ENCODE measurements around the gene ABR. TPM values are rescaled to one million over a fixed set of nuclear protein-coding genes. Genes with fewer than 3 reads are reported as not detected.

ABR gene
- total and polyA plus RNA-seq, 2 of the 8 experiments (the other 6 are each of a cell fraction or from before 2014, with no cell fraction given), result 44.8 to 47.2 TPM

DNA sequence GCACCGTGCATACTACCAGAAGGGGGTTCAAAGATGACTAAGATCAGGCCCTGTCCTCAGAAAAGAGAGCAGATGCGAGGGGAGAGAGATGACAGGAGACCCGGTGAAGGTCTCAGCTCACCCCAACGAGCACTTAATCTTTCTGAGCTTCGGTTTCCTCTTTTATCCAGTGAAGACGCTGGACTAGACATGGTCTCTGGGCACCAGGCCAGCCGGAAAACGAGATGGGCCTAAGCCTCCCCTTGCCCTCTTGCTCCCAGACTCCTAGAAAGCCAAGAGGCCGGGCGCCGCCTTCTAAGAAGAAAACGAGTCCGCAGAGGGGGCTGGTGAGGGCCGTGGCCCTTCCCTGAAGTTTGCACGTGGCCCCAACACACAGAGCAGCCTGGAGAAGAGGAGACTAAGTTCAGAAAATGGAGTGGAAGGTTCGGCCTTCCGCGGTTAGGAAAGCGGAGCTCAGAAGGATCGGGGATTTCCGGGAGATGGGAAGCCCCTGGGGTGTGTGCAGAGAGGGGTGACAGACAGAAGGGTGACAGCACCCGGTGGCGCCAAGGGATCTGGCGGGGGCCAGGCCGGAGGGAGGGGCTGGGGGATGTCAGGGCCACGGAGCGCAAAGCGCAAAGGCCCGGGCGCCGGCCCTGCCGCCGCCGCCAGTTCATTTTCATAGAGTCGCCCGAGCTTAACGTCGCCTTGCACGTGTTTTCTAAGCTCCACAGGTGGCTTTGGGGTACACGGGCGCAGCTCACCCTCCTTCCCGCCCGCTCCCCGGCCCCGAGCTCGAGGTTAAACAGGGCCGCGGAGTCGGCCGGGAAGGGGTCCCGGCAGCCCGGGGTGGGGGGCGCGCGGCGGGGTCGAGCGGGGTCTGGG lies 48.4 kb upstream of the ABR start:
- ChIA-PET POLR2A (ENCODE audit: partially characterized antibody) (interaction anchor here (0.6 to 1.6 kb wide), 5 partner anchors 12 to 254 kb away, joined by 3 to 5 read pairs (median 3); partner anchors contain the start of gene BHLHA9), CTCF (ENCODE audit: partially characterized antibody) (interaction anchor here (0.8 to 2.0 kb wide), 4 partner anchors 21 to 41 kb away, joined by 3 to 9 read pairs (median 3); no protein-coding TSS in a partner anchor)
- H3K9ac ChIP-seq (replicated peaks in 1 of 4; ENCODE audit: extremely low read depth in 1 of 4, low read depth in 3 of 4, low read length in 3 of 4), result no peak overlapping the region
- H2BK12ac ChIP-seq (ENCODE audit: low read depth, low read length), result no peak overlapping the region
- H2BK5ac ChIP-seq (ENCODE audit: low read depth, low read length), result no peak overlapping the region
- H4K91ac ChIP-seq (replicated peaks; ENCODE audit: insufficient read length, low read length), result no peak overlapping the region
- H2AFZ ChIP-seq (ENCODE audit: low read length), result no peak overlapping the region
- peak overlapping the region; percentile 59 to 90 for H3K4me2 ChIP-seq (ENCODE audit: insufficient read depth in 1 of 2, low read depth in 2 of 2, low read length in 2 of 2)
- peaks cover 0 to 11% (median 0%) of the 10 kb centered on the region in 4 experiments; a peak in 1 of 8 replicates for H3K36me3 ChIP-seq (ENCODE audit: control insufficient read depth in 2 of 4, insufficient read depth in 4 of 4, low read length in 3 of 4)
- H2AK5ac ChIP-seq (ENCODE audit: low read depth, low read length), result no peak overlapping the region
- no peak overlapping the region for H2BK120ac ChIP-seq (replicated peaks; ENCODE audit: low read depth, low read length)
- no peak overlapping the region for H3K23ac ChIP-seq (ENCODE audit: insufficient read length)
- H3K23me2 ChIP-seq (ENCODE audit: low read depth, low read length), result peaks cover 3% of the 10 kb centered on the region
- no peak overlapping the region for H4K5ac ChIP-seq (ENCODE audit: insufficient read length, low read depth, low read length)
- no peaks in the 10 kb centered on the region for H3K79me1 ChIP-seq (ENCODE audit: low read depth, low read length)
- H3K14ac ChIP-seq (ENCODE audit: insufficient read length), result no peak overlapping the region
- peak overlapping the region in 2 of 4 experiments; percentile 3 to 65; a peak in 5 of 8 replicates for H3K4me3 ChIP-seq (ENCODE audit: extremely low read depth in 1 of 4, insufficient read depth in 2 of 4, low read depth in 3 of 4, low read length in 4 of 4)
- H3K4me1 ChIP-seq (replicated peaks in 1 of 4; ENCODE audit: control insufficient read depth in 3 of 4, insufficient read depth in 4 of 4, low read length in 3 of 4), result peaks cover 0 to 4% (median 0%) of the 10 kb centered on the region in 4 experiments; a peak in 3 of 7 replicates
- no peak for FAIRE-seq
- peak overlapping the region; percentile 82; the same call in 1 of the 2 replicates for H4K8ac ChIP-seq (ENCODE audit: extremely low read depth, insufficient read depth, low read length)
- H3K56ac ChIP-seq (replicated peaks; ENCODE audit: insufficient read length, low read depth, low read length), result no peak overlapping the region
- peaks cover 0 to 3% of the 10 kb centered on the region in 2 experiments; a peak in 1 of 4 replicates for H3K9me3 ChIP-seq (ENCODE audit: insufficient read depth in 2 of 2, low read depth in 1 of 2, low read length in 1 of 2)
- H4K20me1 ChIP-seq (replicated peaks in 1 of 2; ENCODE audit: control insufficient read depth in 1 of 2, insufficient read depth in 2 of 2, low read length in 2 of 2), result peaks cover 0 to 7% of the 10 kb centered on the region in 2 experiments
- H3K4ac ChIP-seq (replicated peaks; ENCODE audit: insufficient read length, low read depth, low read length), result no peak overlapping the region
- no peak overlapping the region for H3K27ac ChIP-seq (ENCODE audit: low read depth, low read length)
- H2BK15ac ChIP-seq (ENCODE audit: low read length), result no peak overlapping the region
- H3K18ac ChIP-seq (ENCODE audit: extremely low read depth, low read length), result no peak overlapping the region; the same call in 1 of the 2 replicates
- DNase-seq (ENCODE audit: low read depth in 1 of 2, low spot score in 2 of 2), result peak in 1 of 2 experiments; percentile 59
- peaks cover 0 to 3% of the 10 kb centered on the region in 2 experiments; a peak in 1 of 4 replicates for H3K79me2 ChIP-seq (ENCODE audit: control insufficient read depth in 1 of 2, insufficient read depth in 2 of 2, low read length in 2 of 2)
- WGBS, 2 experiments (ENCODE audit: extremely low coverage in 1 of 2, insufficient coverage in 1 of 2, insufficient read length in 1 of 2, insufficient replicate concordance in 2 of 2, low coverage in 1 of 2, low lambda C conversion rate in 2 of 2, missing lambda C conversion rate in 1 of 2), result 41% methylated on average over 18 of the region's 58 CpGs; no CpG with 5 or more reads in 1 of the 2 experiments
- H3K27me3 ChIP-seq (replicated peaks in 1 of 4; ENCODE audit: control insufficient read depth in 3 of 4, extremely low read depth in 1 of 4, insufficient read depth in 3 of 4, low read length in 3 of 4), result peaks cover 47 to 61% (median 57%) of the 10 kb centered on the region in 4 experiments
- no peak overlapping the region for H2BK20ac ChIP-seq (ENCODE audit: low read length)
- no peak for TF ChIP-seq MAFK (IDR thresholded peaks at IDR 0.05; ENCODE audit: low read depth, low read length)
- no peak for TF ChIP-seq RBBP5 (IDR thresholded peaks at IDR 0.05; ENCODE audit: borderline replicate concordance, low read depth, low read length)
- TF ChIP-seq, protein P1, sequence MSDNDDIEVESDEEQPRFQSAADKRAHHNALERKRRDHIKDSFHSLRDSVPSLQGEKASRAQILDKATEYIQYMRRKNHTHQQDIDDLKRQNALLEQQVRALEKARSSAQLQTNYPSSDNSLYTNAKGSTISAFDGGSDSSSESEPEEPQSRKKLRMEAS (IDR thresholded peaks at IDR 0.05), result 0 out of 2 replicates have a peak, but pooled peaks have one; percentile 31
- no peak for TF ChIP-seq RXRA (IDR thresholded peaks at IDR 0.05; ENCODE audit: insufficient read depth, low read depth, low read length)
- TF ChIP-seq SUZ12 (IDR thresholded peaks at IDR 0.05; ENCODE audit: low read length), result peak; percentile 90
- no peak for TF ChIP-seq GTF2F1 (IDR thresholded peaks at IDR 0.05; ENCODE audit: borderline replicate concordance, low read depth, low read length)
- no peak for TF ChIP-seq TAF1 (IDR thresholded peaks at IDR 0.05; ENCODE audit: low read depth, low read length)
- TF ChIP-seq CBX8 (IDR thresholded peaks at IDR 0.05; ENCODE audit: borderline replicate concordance, low read depth, low read length), result no peak
- TF ChIP-seq JUN (IDR thresholded peaks at IDR 0.05; ENCODE audit: low read depth, low read length), result no peak
- TF ChIP-seq CHD2 (IDR thresholded peaks at IDR 0.05; ENCODE audit: low read length), result no peak
- TF ChIP-seq POLR2A (IDR thresholded peaks at IDR 0.05; ENCODE audit: control extremely low read depth in 1 of 2, low read depth in 2 of 2, low read length in 2 of 2), result no peak
- no peak for TF ChIP-seq YY1 (IDR thresholded peaks at IDR 0.05; ENCODE audit: low read depth, low read length)
